Stimulated activated effector memory CD8-positive, alpha-beta T cell treated with anti-CD3 and anti-CD28 coated beads, Interleukin-12 subunit alpha, Interleukin-12 subunit beta, amount 100 ng/mL, for 72 hours (primary cell): ENCODE measurements around the gene ADGRG3.
A peak's percentile ranks its signal among the peaks of the same experiment; 100 is the strongest.

Experiments
- ATAC-seq: fragments of 150-1000 bp; cut with Tn5 transposase; 2 replicates; pipeline ENCODE4 v1.10.0; 2021
- DNase-seq, 2 donors: peaks; one replicate each; pipeline ENCODE4 v3.0.0; 2021 to 2022; ENCODE audit warnings: low spot score in 2 of 2
- H3K27ac Mint-ChIP-seq: one replicate; pipeline ENCODE4 v1.8.0; 2022; ENCODE audit warnings: mild to moderate bottlenecking, mixed read lengths
- H3K36me3 Mint-ChIP-seq: one replicate; pipeline ENCODE4 v1.8.0; 2022; ENCODE audit warnings: mild to moderate bottlenecking, mixed read lengths
- H3K4me1 Mint-ChIP-seq: one replicate; pipeline ENCODE4 v1.8.0; 2022; ENCODE audit warnings: mixed read lengths
- H3K4me3 Mint-ChIP-seq: one replicate; pipeline ENCODE4 v1.8.0; 2022; ENCODE audit warnings: mild to moderate bottlenecking, mixed read lengths
- H3K9me3 Mint-ChIP-seq: one replicate; pipeline ENCODE4 v1.8.0; 2022; ENCODE audit warnings: mixed read lengths

Gene ADGRG3

DNA sequence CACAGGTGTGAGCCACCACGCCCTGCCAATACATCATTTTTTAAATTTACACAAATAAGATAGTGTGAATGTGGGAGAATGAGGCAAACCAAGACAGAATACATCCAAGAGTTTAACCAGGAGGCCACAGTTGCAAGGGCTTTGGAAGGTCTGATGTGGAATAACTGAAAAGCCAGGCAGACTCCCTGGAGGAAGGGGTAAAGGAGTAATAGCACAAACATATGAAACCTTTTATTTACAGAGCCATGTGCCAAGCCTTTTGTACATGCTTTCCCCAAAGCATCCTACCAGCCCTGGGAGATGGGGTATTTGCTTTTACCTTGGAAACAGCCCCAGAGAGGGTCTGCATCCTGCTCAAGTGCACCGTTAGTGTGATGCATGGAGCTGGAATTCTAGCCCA, 4.7 kb downstream of the ADGRG3 start:
- H3K36me3 Mint-ChIP-seq = no peaks in the 10 kb centered on the region
- no peak overlapping the region for H3K4me3 Mint-ChIP-seq
- H3K27ac Mint-ChIP-seq = no peak overlapping the region
- no peak for DNase-seq
- no peaks in the 10 kb centered on the region for H3K9me3 Mint-ChIP-seq
- no peak for ATAC-seq
- H3K4me1 Mint-ChIP-seq = peaks cover 14% of the 10 kb centered on the region

DNA sequence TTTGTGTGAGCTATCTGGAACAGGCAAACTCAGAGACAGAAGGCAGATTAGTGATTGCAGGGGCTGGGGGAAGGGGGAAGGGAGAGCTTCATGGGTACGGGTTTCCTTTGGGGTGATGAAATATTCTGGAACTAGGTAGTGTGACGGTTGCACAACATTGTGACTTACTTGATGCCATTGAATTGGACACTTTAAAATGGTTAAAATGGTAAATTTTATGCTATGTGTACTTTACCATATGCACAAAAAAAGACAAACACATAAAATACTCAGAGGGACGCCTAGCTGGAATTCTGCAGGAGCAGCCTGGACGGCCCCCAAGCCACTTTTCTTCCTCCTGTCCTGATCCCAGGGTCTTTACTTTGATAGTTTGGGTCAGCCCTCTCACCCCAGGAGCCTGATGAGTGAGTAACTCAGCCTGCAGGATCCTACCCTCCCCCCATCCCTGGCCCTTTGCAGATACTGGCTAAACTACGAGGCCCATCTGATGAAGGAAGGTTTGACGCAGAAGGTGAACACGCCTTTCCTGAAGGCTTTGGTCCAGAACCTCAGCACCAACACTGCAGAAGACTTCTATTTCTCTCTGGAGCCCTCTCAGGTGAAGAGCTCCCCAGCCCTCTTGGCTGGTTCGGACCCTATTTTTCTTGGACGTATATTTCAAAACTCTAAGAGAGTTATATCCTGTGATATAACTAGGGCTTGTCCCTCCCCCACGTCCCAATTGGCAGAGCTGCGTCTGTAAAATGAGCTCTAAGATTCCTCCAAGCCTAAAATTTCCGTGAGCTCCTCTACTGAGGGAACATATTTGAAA, 7.8 kb downstream of the ADGRG3 start:
- no peak for ATAC-seq
- peaks cover 6% of the 10 kb centered on the region for H3K4me1 Mint-ChIP-seq
- H3K4me3 Mint-ChIP-seq = no peak overlapping the region
- H3K36me3 Mint-ChIP-seq = no peaks in the 10 kb centered on the region
- H3K9me3 Mint-ChIP-seq = no peaks in the 10 kb centered on the region
- DNase-seq = no peak
- H3K27ac Mint-ChIP-seq = no peak overlapping the region

DNA sequence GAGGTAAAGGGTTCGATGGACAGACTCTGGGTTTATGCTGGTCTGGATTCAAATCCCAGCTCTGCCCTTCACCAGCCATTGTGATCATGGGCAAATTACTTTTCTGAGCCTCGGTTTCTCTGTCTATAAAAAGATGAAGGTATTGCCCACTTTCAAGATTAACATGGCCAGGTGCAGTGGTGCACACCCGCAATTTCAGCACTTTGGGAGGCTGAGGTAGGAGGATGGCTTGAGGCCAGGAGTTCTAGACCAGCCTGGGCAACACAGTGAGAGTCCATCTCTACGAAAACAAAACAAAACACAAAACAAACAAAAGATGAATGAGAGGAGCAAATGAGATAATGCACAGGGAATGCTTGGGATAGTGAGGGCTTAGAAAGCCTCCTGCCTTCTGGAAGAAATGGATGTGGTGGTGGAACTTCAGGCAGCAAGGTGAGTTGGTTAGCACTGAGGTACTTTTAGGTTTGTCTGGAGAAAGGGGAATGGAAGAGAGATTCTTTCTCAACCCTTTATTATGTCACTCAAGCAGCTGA, 8.5 kb downstream of the ADGRG3 start:
- DNase-seq = no peak
- ATAC-seq = no peak
- H3K4me3 Mint-ChIP-seq = no peak overlapping the region
- H3K9me3 Mint-ChIP-seq = no peaks in the 10 kb centered on the region
- H3K27ac Mint-ChIP-seq = no peak overlapping the region
- H3K4me1 Mint-ChIP-seq = peaks cover 6% of the 10 kb centered on the region
- H3K36me3 Mint-ChIP-seq = no peaks in the 10 kb centered on the region

DNA sequence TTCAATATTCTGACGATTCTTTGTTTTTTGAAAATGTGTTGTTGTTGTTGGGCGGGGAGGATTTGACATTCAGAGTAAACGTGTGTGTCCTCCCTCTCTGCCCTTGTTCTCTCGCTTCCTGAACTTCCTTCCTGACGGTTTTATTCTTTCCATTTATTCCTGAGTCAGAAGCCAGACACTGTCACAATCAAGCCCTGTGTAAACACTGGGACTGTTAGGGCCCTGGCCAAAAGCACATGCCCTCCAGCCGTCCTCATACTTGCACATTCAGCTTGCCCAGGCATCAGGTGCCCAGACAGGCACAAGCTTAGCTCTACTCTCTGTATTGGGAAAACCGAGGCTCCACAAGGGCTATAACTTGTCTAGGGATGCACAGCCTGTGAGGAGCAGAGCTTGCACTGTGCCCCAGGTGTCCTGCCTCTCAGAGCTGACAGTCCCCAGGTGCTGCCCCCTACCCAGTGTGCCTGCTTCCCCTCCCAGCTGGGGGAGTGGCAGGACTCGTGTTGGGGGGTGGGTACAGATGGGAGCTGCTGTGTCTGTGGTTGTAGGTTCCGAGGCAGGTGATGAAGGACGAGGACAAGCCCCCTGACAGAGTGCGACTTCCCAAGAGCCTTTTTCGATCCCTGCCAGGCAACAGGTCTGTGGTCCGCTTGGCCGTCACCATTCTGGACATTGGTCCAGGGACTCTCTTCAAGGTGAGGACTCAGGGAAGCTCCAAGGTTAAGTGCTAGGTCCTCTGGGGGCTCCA, 9.7 kb downstream of the ADGRG3 start:
- H3K27ac Mint-ChIP-seq = no peak overlapping the region
- no peaks in the 10 kb centered on the region for H3K9me3 Mint-ChIP-seq
- H3K36me3 Mint-ChIP-seq = no peaks in the 10 kb centered on the region
- ATAC-seq (no peak), DNase-seq (no peak)
- no peak overlapping the region for H3K4me3 Mint-ChIP-seq
- H3K4me1 Mint-ChIP-seq = peaks cover 6% of the 10 kb centered on the region

DNA sequence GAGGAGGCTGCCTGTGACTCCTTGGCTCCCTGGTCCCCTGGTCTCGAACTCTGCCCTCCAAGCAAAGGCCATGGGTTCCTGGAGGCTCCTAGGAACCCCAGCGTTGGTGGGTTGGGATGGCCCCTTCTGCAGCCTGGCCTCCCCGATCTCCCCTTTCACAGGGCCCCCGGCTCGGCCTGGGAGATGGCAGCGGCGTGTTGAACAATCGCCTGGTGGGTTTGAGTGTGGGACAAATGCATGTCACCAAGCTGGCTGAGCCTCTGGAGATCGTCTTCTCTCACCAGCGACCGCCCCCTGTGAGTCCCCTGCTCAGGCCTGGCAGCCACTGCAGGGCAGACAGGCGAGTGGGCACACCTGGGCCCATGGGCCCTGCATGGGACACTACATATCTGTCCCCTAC, 10.9 kb downstream of the ADGRG3 start:
- no peak for ATAC-seq
- Mint-ChIP-seq H3K4me1 (peaks cover 6% of the 10 kb centered on the region), H3K36me3 (no peaks in the 10 kb centered on the region), H3K4me3 (no peak overlapping the region), H3K27ac (no peak overlapping the region), H3K9me3 (no peaks in the 10 kb centered on the region)
- DNase-seq = no peak

DNA sequence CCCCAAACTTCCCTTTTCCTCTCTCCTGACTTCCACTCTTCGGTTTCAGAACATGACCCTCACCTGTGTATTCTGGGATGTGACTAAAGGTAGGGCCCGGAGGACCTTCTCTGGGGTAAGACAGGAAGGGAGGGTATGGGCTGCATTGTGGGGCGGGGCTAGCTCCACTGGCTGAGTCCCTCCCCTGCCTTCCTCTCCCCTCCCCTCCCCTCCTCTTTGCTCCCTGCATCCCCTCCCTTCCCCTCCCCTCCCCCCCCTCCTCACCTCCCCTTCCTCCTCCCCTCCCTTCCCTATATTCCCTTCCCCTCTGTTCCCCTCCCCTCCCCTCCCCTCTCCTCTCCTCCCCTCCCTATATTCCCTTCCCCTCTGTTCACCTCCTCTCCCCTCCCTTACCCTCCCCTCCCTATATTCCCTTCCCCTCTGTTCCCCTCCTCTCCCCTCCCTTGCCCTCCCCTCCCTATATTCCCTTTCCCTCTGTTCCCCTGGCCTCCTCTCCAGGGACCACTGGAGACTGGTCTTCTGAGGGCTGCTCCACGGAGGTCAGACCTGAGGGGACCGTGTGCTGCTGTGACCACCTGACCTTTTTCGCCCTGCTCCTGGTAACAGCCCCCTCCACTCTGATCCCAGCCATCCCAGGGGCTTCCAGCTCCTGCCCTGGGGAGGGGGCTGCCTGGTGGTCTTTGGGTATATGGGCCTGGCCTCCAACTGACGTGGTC, 11.8 kb downstream of the ADGRG3 start:
- DNase-seq (no peak), ATAC-seq (no peak)
- Mint-ChIP-seq H3K36me3 (no peaks in the 10 kb centered on the region), H3K4me3 (no peak overlapping the region), H3K27ac (peak overlapping the region; percentile 74), H3K9me3 (no peaks in the 10 kb centered on the region), H3K4me1 (peaks cover 6% of the 10 kb centered on the region)

DNA sequence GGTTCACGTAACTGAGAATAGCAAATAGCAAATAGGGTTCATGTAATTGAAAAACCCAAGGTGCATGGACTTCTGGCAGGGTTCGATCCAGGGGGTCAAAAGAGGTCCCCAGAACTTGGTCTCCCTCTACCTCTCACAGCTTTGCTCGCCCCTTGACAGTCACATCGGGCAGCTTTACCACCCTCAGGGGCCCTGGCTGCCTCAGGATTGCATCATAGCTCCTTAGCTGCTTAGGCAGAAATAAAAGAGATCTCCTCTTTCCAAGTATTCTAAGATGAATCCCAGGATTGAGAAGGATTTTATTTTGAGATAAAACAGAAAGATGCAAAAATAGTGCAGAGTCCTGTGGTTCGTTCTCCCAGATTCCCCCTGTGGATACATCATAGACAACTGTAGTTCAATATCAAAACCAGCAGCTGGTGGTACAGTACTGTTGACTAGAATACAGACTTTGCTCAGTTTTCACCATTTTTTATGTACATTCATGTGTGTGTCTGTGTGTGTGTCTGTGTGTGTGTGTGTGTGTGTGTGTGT, 12.8 kb downstream of the ADGRG3 start:
- DNase-seq = no peak
- no peaks in the 10 kb centered on the region for H3K36me3 Mint-ChIP-seq
- H3K4me1 Mint-ChIP-seq = peaks cover 6% of the 10 kb centered on the region
- ATAC-seq = no peak
- peak overlapping the region; percentile 74 for H3K27ac Mint-ChIP-seq
- H3K4me3 Mint-ChIP-seq = no peak overlapping the region
- H3K9me3 Mint-ChIP-seq = no peaks in the 10 kb centered on the region

DNA sequence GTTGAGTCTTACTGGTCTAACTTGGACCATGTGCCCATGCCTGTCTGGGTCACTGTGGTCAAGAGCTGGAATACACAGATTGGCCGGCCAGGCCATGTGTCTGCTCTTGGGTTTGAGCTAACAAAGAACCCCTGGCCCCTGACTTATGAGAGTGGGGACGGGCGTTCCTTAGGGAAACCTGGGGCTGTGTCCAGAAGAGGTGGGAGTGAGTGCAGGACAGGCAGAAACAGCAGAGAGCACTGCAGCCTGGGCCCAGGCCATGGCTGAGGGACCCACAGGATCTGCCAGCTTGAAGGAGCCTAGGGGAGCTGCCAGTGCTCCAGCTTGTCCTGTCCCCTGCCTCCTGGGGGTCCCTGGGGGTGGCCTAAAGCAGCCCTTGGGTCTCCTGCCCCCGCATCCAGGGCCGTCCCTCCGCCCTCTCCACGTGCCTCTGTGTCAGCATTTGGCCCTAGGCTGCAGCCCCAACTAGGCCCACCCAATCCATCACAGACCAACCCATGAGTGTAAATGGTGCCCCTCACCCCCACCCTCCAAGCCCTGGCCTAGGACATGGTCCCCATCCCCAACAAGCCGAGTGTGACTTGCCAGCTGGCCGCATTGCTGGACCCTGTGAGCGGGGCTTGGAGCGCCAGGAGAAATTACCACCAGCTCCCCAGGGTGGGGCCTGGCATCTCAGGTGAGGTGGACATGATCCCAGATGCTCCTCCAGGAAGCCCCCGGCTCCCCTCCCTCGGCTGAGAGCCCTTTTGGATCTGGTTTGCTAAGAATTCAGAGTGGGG, 14.0 kb downstream of the ADGRG3 start:
- H3K9me3 Mint-ChIP-seq = no peaks in the 10 kb centered on the region
- H3K27ac Mint-ChIP-seq = no peak overlapping the region
- no peak for DNase-seq
- ATAC-seq = no peak
- no peaks in the 10 kb centered on the region for H3K36me3 Mint-ChIP-seq
- peaks cover 6% of the 10 kb centered on the region for H3K4me1 Mint-ChIP-seq
- no peak overlapping the region for H3K4me3 Mint-ChIP-seq

DNA sequence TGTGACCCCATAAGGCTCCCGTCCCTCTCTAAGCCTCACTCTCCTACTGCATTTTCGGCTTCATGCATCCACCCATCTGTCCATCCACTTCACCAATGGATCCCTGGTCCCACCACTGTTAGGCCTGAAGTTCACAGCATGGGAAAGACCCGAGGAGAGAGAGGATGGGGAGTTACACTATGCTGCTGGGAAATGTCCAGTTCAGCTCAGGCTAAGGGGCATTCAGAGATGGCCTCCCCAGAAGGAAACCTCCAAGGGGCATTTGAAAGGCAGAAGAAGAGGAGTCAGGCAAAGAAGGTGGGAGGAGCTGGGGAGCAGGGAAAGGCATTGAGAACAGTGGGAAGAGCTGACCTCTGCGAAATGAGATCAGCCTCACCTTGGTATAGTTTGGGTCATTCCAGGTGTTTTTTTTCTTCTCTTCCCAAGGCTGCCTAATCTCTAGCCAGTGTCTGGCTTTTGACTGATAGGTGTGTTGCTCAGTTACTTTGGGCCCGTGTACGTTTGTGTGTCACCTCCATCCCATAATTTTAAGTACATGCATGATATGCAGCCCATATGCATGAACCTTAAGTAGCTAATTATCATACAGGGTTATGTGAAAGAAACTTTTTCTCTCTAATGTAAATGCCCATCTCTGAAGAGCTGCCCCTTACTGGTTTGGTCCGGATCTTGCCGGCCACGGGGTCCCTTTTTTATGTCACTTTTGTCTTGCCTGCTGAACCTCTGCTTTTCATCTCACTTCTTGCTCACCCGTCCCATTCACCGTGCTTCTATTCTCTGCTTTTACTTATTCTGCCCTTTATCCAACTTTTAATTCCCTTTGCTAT, 14.9 kb downstream of the ADGRG3 start:
- no peaks in the 10 kb centered on the region for H3K36me3 Mint-ChIP-seq
- ATAC-seq = no peak
- H3K9me3 Mint-ChIP-seq = no peaks in the 10 kb centered on the region
- DNase-seq = no peak
- H3K27ac Mint-ChIP-seq = no peak overlapping the region
- H3K4me1 Mint-ChIP-seq = peaks cover 6% of the 10 kb centered on the region
- H3K4me3 Mint-ChIP-seq = no peak overlapping the region

DNA sequence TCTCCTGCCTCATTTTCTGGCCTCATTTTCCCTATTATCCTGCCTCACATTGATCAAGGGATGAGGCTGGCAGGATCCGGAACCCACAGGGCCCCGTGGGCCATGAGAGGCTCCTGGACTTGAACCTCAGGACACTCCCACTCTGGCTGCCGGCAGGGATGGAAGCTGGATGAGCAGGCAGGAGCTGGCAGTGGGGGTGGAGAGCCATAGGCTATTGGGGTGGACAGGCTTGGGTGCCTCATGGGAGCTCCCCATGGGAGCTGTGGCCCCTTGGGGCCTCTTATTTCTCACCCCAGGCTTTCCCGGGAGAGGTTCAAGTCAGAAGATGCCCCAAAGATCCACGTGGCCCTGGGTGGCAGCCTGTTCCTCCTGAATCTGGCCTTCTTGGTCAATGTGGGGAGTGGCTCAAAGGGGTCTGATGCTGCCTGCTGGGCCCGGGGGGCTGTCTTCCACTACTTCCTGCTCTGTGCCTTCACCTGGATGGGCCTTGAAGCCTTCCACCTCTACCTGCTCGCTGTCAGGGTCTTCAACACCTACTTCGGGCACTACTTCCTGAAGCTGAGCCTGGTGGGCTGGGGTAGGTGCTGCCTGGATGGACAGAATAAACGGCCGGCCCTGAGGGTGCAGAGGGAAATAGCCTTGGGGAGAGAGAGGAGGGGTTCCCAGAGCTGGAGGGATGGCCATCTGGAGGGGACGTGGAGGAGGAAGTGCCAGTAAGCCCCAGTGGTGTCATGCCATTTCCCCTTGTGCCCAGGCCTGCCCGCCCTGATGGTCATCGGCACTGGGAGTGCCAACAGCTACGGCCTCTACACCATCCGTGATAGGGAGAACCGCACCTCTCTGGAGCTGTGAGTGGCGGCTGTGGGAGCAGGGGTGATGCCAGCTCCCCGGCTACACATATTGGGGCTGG, 15.8 kb downstream of the ADGRG3 start:
- no peaks in the 10 kb centered on the region for H3K9me3 Mint-ChIP-seq
- peaks cover 1% of the 10 kb centered on the region for H3K4me1 Mint-ChIP-seq
- no peak overlapping the region for H3K4me3 Mint-ChIP-seq
- no peaks in the 10 kb centered on the region for H3K36me3 Mint-ChIP-seq
- DNase-seq (no peak), ATAC-seq (no peak)
- H3K27ac Mint-ChIP-seq = peak overlapping the region; percentile 4

DNA sequence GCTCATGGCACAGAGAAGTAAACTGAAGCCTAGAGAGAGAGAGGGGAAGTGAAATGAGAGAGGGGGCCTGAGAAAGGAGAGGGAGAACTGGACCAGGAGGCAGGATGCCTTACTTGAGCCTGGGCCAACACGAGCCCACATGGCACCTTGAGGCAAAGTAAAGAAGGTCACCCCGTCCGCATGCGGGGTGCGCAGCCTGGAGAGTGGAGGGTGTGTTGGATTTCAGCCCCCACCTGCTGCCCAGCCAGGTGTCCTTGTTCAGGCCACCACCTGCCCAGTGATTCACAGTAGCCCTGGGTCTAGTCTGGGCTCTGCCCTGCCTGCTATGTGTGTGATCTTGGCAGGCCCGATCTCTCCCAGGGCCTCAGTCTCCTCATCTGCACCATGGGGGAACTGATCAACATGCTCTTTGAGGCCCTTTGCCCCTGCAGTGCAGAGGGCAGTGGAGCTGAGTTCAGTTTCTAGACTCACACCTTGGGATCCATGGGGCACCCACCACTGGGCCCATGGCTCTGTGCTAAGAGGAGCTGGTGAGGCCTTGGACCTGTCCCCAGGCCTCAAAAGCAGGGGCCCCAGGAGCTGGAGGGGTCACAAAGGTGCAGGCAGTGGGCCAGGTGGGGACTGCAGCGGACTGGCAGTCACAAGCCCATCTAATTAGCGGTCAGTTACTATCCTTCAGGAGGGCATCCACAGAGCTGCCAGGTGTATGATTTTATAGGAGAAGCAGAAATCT, 16.7 kb downstream of the ADGRG3 start:
- Mint-ChIP-seq H3K4me1 (peaks cover 10% of the 10 kb centered on the region), H3K27ac (no peak overlapping the region), H3K4me3 (no peak overlapping the region), H3K9me3 (no peaks in the 10 kb centered on the region), H3K36me3 (peaks cover 5% of the 10 kb centered on the region)
- DNase-seq (no peak), ATAC-seq (no peak)

DNA sequence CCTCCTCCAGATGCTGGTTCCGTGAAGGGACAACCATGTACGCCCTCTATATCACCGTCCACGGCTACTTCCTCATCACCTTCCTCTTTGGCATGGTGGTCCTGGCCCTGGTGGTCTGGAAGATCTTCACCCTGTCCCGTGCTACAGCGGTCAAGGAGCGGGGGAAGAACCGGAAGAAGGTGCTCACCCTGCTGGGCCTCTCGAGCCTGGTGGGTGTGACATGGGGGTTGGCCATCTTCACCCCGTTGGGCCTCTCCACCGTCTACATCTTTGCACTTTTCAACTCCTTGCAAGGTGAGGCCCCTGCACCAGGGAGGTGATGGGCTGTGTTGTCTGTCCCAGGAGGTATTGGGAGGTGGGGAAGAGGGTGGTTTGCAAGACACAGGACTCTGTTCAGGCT, 17.5 kb downstream of the ADGRG3 start:
- ATAC-seq (no peak), DNase-seq (no peak)
- Mint-ChIP-seq H3K9me3 (no peaks in the 10 kb centered on the region), H3K4me1 (peaks cover 17% of the 10 kb centered on the region), H3K4me3 (no peak overlapping the region), H3K36me3 (peaks cover 5% of the 10 kb centered on the region), H3K27ac (no peak overlapping the region)

DNA sequence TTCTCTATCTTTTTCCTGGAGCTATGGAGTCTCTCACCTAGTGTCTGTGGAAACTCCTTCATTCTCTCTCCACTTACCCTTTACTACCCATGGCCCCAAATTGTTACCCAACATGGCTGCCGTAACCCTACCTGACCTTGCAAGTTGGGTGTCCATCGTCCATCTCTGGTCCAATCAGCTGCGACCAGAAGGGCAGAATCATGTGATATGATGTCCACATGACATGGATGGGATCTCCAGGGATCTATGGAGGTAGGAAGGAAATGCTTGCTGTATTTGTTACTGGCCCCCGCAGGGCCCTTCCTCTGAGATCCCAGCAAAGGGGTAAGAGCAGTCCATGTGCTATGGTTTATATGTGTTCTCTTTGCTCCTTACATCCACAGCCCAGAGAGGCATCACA, 18.5 kb downstream of the ADGRG3 start:
- Mint-ChIP-seq H3K9me3 (no peaks in the 10 kb centered on the region), H3K4me3 (no peak overlapping the region), H3K36me3 (peaks cover 5% of the 10 kb centered on the region), H3K4me1 (peaks cover 22% of the 10 kb centered on the region), H3K27ac (no peak overlapping the region)
- no peak for DNase-seq
- ATAC-seq = no peak
